ENCODE results near the gene RAB17. TPM values are rescaled to one million over a fixed set of nuclear protein-coding genes. Genes with fewer than 3 reads are reported as not detected.

The RAB17 gene
- polyA plus RNA-seq, 1 donor = 164 TPM

DNA sequence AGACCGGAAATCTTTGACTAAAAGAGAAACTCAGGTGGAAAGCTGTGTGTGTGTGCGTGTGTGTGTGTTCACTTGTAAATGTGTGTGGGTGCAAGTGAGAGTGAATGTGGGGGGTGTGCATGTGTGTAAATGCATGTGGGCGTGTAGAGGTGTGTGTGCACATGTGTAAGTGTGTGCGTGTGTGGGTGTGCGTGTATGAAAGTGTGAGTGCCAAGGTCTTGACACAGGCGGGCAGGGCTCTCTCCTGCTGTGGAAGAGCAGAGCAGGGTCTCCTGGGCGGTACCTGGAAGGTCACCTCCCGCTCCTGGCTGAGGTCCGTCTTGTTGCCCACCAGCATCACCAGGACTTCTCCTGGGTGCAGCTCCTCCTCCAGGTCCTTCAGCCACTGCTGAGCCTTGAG lies 13.6 kb downstream of the RAB17 start:
- Histone ChIP-seq H3K27me3 (ENCODE audit: control insufficient read depth, insufficient read depth, low read length) (no peaks in the 10 kb centered on the region), H3K9me3 (ENCODE audit: control insufficient read depth, low read depth, low read length) (no peaks in the 10 kb centered on the region), H3K27ac (ENCODE audit: low read length) (no peak overlapping the region), H3K36me3 (ENCODE audit: control insufficient read depth, insufficient read depth, low read length) (peaks cover 39% of the 10 kb centered on the region), H3K4me1 (ENCODE audit: control insufficient read depth, insufficient read depth, low read length) (peaks cover 6% of the 10 kb centered on the region), H3K4me3 (ENCODE audit: low read length) (no peak overlapping the region)
- 100% methylated on average over 2 of the region's 9 CpGs for WGBS (ENCODE audit: insufficient coverage, low lambda C conversion rate)
- no peak for DNase-seq

DNA sequence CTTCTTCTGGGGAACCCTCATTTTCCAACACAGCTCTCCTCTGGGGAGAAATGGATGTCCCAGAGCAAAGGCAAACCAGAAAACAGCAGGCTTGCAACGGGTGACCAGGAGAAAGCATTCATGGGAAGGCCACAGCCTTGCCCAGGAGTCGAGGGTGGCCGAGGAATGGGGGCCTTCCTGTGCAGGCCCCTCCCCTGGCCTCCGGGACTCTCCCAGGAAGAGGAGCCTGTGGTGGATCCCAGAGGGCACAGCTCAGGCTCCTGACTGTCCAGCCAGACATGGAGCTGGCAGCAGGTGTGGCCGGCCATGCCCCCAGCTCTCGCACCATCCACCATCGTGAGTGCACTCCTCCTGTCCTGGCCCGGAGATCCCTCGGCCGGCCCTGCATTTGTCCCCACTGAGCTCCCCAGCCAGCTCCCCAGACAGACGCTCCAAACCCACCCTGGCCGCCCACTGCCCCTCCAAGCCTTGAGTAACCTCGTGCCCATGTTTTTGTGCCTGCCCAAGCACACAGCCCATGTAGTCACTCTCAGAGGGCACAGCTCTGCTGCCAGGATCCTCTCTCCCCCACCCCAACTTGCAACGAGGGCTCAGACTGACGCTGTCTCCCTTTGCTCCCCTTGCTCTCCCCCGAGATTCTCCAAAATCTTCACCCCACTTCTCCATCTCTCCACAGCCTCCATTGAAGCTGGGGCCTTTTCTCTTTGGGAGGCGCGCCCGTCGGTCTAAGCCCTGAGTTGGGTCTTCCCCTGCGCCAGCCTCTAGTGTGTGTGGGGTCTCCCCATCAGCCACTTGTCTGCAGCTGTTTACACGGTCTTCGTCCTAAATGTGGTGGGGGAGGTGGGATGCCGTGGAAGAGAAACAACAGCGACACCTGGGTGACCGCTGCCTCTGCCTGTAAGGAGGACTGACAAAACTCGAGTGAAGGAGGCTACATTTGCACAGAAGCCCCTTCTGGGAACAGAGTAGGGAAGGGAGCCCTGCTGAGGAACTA lies 14.4 kb downstream of the RAB17 start:
- Histone ChIP-seq H3K9me3 (ENCODE audit: control insufficient read depth, low read depth, low read length) (no peaks in the 10 kb centered on the region), H3K27ac (ENCODE audit: low read length) (no peak overlapping the region), H3K36me3 (ENCODE audit: control insufficient read depth, insufficient read depth, low read length) (peaks cover 35% of the 10 kb centered on the region), H3K4me3 (ENCODE audit: low read length) (no peak overlapping the region), H3K4me1 (ENCODE audit: control insufficient read depth, insufficient read depth, low read length) (peaks cover 4% of the 10 kb centered on the region), H3K27me3 (ENCODE audit: control insufficient read depth, insufficient read depth, low read length) (no peaks in the 10 kb centered on the region)
- WGBS (ENCODE audit: insufficient coverage, low lambda C conversion rate) = no CpG with 5 or more reads among the region's 27 CpGs
- DNase-seq = no peak

DNA sequence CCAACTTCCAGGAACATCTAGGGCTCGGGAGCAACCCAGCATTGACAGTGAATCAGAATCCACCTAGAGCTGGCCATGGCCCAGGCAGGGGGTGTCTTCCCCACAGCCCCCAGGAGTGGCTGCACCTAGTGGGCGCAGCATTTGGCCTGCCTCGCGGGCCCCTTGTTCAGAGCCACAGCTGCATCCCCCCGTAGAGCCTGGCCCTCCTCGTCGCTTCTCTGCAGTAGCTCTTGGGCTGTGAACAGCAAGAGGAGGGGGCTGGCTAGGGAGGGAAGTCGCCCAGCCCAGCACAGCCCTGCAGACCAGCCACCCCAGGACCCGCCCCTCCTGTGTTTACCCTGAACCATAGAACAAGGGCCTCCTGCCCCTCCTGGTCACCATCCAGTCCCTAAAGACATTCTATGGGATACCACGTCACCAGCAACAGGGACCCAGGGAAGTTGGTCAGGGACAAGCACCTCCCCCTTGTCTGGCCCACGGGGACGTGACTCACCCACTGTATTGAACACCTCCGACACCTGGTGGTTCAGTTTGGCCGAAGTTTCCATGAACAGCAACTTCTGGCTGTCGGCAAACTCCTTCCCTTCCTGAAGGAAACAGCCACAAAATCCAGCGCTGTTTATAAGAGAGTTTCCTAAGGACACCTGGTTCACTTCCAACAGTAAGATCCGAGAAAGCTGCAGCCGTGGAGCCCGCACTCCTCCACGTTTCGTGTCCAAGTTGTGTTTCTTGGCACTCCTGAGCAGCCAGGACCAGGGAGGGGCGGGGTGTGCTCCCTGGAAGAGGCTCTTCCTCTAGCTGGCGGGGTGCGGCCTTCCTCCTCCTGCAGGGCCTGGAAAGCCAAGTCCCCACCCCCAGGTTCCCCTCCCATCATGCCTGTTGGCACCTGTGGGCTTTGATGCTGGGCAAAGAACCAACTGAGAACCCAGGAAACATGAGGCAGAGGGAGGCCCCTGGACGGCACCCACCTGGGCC lies 15.4 kb downstream of the RAB17 start:
- no peak overlapping the region for H3K27ac ChIP-seq (ENCODE audit: low read length)
- H3K36me3 ChIP-seq (ENCODE audit: control insufficient read depth, insufficient read depth, low read length) = peaks cover 32% of the 10 kb centered on the region
- no peak overlapping the region for H3K4me3 ChIP-seq (ENCODE audit: low read length)
- DNase-seq = no peak
- WGBS (ENCODE audit: insufficient coverage, low lambda C conversion rate) = no CpG with 5 or more reads among the region's 25 CpGs
- H3K27me3 ChIP-seq (ENCODE audit: control insufficient read depth, insufficient read depth, low read length) = no peaks in the 10 kb centered on the region
- H3K4me1 ChIP-seq (ENCODE audit: control insufficient read depth, insufficient read depth, low read length) = peaks cover 4% of the 10 kb centered on the region
- H3K9me3 ChIP-seq (ENCODE audit: control insufficient read depth, low read depth, low read length) = no peaks in the 10 kb centered on the region

DNA sequence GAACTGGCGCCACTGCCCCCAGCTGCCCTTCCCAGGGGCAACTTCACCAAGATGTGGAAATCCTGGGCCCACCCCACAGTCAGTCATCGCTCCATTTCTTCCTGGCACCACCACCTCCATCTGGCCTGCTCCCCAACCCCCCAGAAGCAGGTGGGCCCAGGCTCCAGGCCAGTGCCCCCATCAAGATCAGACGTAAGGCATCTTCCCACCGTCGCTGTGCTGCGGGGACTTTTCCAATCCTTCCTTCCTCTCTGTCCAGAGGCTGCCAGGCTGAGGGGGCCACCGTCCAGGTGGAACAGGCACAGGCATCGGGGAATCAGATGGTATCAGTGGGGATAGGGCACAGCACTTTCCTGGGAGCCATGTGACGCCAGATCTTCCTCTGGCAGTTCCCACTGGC lies 16.1 kb downstream of the RAB17 start:
- Histone ChIP-seq H3K4me3 (ENCODE audit: low read length) (no peak overlapping the region), H3K4me1 (ENCODE audit: control insufficient read depth, insufficient read depth, low read length) (peaks cover 4% of the 10 kb centered on the region), H3K9me3 (ENCODE audit: control insufficient read depth, low read depth, low read length) (no peaks in the 10 kb centered on the region), H3K27me3 (ENCODE audit: control insufficient read depth, insufficient read depth, low read length) (no peaks in the 10 kb centered on the region), H3K36me3 (ENCODE audit: control insufficient read depth, insufficient read depth, low read length) (peaks cover 27% of the 10 kb centered on the region), H3K27ac (ENCODE audit: low read length) (no peak overlapping the region)
- DNase-seq = no peak
- WGBS (ENCODE audit: insufficient coverage, low lambda C conversion rate) = no CpG with 5 or more reads among the region's 9 CpGs

DNA sequence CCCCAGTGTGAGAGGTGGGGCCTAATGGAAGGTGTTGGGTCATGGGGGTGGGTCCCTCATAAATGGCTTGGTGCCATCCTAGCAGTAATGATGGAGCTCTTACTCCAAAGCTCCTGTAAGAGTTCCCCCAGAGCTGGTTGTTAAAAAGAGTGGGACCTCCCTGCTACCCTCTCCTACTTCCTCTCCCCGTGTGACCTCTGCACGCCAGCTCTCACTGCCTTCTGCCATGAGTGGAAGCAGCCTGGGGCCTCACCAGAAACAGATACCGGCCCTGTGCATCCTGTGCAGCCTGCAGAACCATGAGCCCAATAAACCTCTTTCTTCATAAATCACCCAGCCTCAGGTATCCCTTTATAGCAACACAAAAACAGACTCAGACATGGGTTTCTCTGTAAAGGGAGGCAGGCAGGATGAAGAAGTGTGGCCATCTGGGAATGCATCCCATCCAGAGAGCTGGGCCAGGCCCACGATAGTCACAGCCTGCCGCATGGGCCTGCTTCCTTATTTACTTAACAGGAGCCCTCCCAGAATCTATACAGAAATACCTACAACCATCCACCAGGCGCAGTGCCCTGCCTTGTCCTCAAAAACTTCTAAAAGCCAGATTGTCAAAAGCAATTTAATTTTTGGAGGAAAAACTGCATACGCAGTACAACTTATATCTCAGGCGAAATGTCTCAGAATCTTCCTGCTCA lies 16.7 kb downstream of the RAB17 start:
- H3K4me1 ChIP-seq (ENCODE audit: control insufficient read depth, insufficient read depth, low read length) = peaks cover 4% of the 10 kb centered on the region
- no peak overlapping the region for H3K27ac ChIP-seq (ENCODE audit: low read length)
- H3K36me3 ChIP-seq (ENCODE audit: control insufficient read depth, insufficient read depth, low read length) = peaks cover 27% of the 10 kb centered on the region
- WGBS (ENCODE audit: insufficient coverage, low lambda C conversion rate) = 100% methylated on average over 1 of the region's 8 CpGs
- no peak for DNase-seq
- H3K9me3 ChIP-seq (ENCODE audit: control insufficient read depth, low read depth, low read length) = no peaks in the 10 kb centered on the region
- no peak overlapping the region for H3K4me3 ChIP-seq (ENCODE audit: low read length)
- no peaks in the 10 kb centered on the region for H3K27me3 ChIP-seq (ENCODE audit: control insufficient read depth, insufficient read depth, low read length)

DNA sequence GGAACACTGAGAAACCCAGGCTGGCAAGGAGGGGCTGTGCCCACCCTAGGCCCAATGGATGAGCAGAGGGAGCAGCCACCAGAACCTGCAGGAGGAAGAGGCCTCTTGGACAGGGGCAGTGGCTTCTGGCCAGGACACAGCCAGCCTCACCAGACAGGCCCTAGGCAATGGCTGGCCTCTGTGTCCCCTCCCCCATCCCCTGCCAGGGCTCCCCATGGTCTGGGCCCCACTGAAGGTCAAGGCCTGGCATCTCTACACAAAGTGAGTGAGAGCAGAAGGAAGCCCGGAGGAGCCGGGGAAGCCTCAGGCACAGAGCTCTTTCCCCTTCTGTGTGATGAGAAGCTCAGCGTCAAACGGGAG lies 17.8 kb downstream of the RAB17 start:
- no CpG with 5 or more reads among the region's 4 CpGs for WGBS (ENCODE audit: insufficient coverage, low lambda C conversion rate)
- no peak for DNase-seq
- Histone ChIP-seq H3K4me1 (ENCODE audit: control insufficient read depth, insufficient read depth, low read length) (peaks cover 4% of the 10 kb centered on the region), H3K9me3 (ENCODE audit: control insufficient read depth, low read depth, low read length) (no peaks in the 10 kb centered on the region), H3K27me3 (ENCODE audit: control insufficient read depth, insufficient read depth, low read length) (peaks cover 5% of the 10 kb centered on the region), H3K27ac (ENCODE audit: low read length) (no peak overlapping the region), H3K4me3 (ENCODE audit: low read length) (no peak overlapping the region), H3K36me3 (ENCODE audit: control insufficient read depth, insufficient read depth, low read length) (peaks cover 25% of the 10 kb centered on the region)

DNA sequence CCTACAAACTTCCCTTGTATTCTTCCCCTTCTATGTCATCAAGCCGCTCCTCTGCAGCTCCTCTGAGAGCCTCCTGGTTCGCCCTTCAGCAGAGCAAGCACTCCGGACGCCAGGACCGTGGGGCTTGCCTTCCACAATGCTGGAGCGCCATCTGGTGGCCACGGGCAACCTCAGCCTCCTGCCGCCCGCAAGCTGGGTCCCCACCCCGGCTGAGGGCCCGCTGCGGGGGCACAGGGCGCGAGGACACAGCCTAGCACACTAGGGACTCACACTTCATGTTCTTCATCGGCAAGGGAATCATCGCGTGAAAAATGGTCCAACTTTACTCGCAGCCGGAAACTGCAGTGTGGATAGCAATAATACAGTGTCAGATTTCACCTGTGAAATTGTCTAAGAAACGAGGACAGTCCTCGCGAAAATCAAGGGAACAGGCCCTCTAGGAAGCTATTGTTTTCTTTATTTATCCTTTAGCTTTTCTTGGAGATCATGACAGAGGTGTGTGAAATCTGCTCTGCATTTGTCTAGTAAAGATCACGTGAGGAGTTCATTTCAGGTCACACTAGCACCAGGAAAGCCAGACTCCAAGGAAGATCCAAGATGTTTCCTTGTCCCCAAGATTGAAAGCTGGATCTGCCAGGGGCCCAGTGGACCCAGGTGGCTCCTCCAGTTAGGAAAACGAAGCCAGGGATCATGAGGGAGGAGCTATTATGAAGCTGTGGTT lies 18.4 kb downstream of the RAB17 start:
- H3K36me3 ChIP-seq (ENCODE audit: control insufficient read depth, insufficient read depth, low read length) = peaks cover 21% of the 10 kb centered on the region
- no peaks in the 10 kb centered on the region for H3K9me3 ChIP-seq (ENCODE audit: control insufficient read depth, low read depth, low read length)
- H3K4me3 ChIP-seq (ENCODE audit: low read length) = no peak overlapping the region
- peaks cover 5% of the 10 kb centered on the region for H3K27me3 ChIP-seq (ENCODE audit: control insufficient read depth, insufficient read depth, low read length)
- H3K4me1 ChIP-seq (ENCODE audit: control insufficient read depth, insufficient read depth, low read length) = peaks cover 4% of the 10 kb centered on the region
- 60% methylated on average over 2 of the region's 24 CpGs for WGBS (ENCODE audit: insufficient coverage, low lambda C conversion rate)
- DNase-seq = peak; percentile 78 to 85
- no peak overlapping the region for H3K27ac ChIP-seq (ENCODE audit: low read length)

DNA sequence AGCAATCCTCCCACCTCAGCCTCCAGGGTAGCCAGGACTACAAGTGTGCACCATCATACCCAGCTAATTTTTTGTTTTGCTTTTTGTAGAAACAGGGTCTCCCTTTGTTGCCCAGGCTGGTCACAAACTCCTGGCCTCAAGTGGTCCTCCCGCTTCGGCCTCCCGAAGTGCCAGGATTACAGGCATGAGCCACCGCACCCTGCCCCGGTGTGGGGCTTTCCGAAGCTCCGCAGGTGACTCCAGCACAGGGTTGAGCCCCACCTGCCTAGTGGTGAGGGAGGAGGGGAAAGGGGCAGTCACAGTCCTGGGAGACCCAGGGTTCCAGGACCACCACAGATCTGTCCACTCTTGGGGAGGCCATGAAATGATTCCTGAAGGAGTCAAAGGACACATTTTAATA lies 19.0 kb downstream of the RAB17 start:
- WGBS (ENCODE audit: insufficient coverage, low lambda C conversion rate) = no CpG with 5 or more reads among the region's 7 CpGs
- peaks cover 4% of the 10 kb centered on the region for H3K4me1 ChIP-seq (ENCODE audit: control insufficient read depth, insufficient read depth, low read length)
- no peak overlapping the region for H3K27ac ChIP-seq (ENCODE audit: low read length)
- no peak for DNase-seq
- peaks cover 3% of the 10 kb centered on the region for H3K9me3 ChIP-seq (ENCODE audit: control insufficient read depth, low read depth, low read length)
- peaks cover 15% of the 10 kb centered on the region for H3K36me3 ChIP-seq (ENCODE audit: control insufficient read depth, insufficient read depth, low read length)
- no peak overlapping the region for H3K4me3 ChIP-seq (ENCODE audit: low read length)
- H3K27me3 ChIP-seq (ENCODE audit: control insufficient read depth, insufficient read depth, low read length) = peaks cover 5% of the 10 kb centered on the region

DNA sequence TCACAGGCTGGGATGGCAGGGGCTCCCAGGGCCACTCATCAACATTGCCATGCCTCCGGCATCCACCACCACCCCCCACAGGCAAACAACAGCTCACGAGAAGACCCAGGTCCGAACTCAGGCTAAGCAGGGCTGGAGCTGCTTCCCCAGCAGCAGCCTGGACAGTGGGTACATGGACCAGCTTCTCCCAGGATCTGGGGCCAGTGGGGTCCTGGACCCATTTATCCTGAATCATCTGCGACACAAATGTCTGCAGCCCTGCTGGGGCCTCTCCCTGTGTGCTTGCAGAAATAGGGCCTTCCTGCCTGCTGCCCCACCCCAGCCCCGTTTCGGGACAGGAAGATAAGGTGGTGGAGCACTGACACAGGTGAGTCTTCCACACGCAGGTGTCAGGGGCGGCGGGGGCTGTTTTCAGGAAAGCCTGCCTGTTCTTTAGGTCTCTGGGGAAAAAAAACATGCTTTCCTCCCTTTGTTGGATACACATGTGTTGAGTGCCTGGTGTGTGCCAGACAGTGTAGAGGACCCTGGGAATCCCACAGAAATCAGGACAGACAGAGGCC lies 19.7 kb downstream of the RAB17 start:
- no peak for DNase-seq
- Histone ChIP-seq H3K9me3 (ENCODE audit: control insufficient read depth, low read depth, low read length) (peaks cover 8% of the 10 kb centered on the region), H3K27ac (ENCODE audit: low read length) (no peak overlapping the region), H3K36me3 (ENCODE audit: control insufficient read depth, insufficient read depth, low read length) (peaks cover 9% of the 10 kb centered on the region), H3K4me1 (ENCODE audit: control insufficient read depth, insufficient read depth, low read length) (peaks cover 4% of the 10 kb centered on the region), H3K4me3 (ENCODE audit: low read length) (no peak overlapping the region), H3K27me3 (ENCODE audit: control insufficient read depth, insufficient read depth, low read length) (peaks cover 5% of the 10 kb centered on the region)
- WGBS (ENCODE audit: insufficient coverage, low lambda C conversion rate) = no CpG with 5 or more reads among the region's 9 CpGs
